Tibial nerve (tissue), 3 donors: ENCODE results near the gene GRB10.

Source experiments
- EP300 ChIP-seq, 2 donors: sonication (generic); formaldehyde crosslinking; IDR thresholded peaks; one replicate each; pipeline ENCODE4 v1.6.1; 2017; ENCODE audit warnings: antibody characterized with exemption in 2 of 2, mild to moderate bottlenecking in 1 of 2
- POLR2A ChIP-seq, 2 donors: fragments of 450-650 bp; IDR thresholded peaks; one replicate each; pipeline ENCODE4 v1.6.1; 2017; ENCODE audit warnings: antibody characterized with exemption in 2 of 2, mild to moderate bottlenecking in 2 of 2, moderate library complexity in 2 of 2

- TF ChIP-seq POLR2A (IDR thresholded peaks at IDR 0.05) (no peak), EP300 (IDR thresholded peaks at IDR 0.05) (no peak)
These were observed 163.0 kb downstream of the GRB10 start for GRCh38 chr7:50619684-50620083.
